Neutrophil (primary cell): ENCODE measurements around the gene RNF44.

Experiments
- H3K27ac ChIP-seq: fragments of 200-600 bp; sonication (generic); 2 replicates; pipeline ENCODE4 v1.5.1; 2016; ENCODE audit warnings: mild to moderate bottlenecking, moderate library complexity
- H3K27me3 ChIP-seq: fragments of 200-600 bp; sonication (generic); 2 replicates; pipeline ENCODE4 v1.6.0; 2016; ENCODE audit warnings: mild to moderate bottlenecking
- H3K36me3 ChIP-seq: fragments of 200-600 bp; sonication (generic); 2 replicates; pipeline ENCODE4 v1.5.1; 2017
- H3K4me1 ChIP-seq, 2 experiments: fragments of 200-600 bp in 1 of 2; sonication (generic) in 1 of 2; 1 replicate in 1 of 2; 2 replicates in 1 of 2; pipeline versions ENCODE4 v1.5.1 to v1.6.1; 2013 to 2016; ENCODE audit warnings: low read depth in 1 of 2, low read length in 1 of 2, mild to moderate bottlenecking in 1 of 2, moderate library complexity in 1 of 2; ENCODE audit not compliant: control insufficient read depth in 1 of 2, insufficient read depth in 1 of 2
- H3K4me3 ChIP-seq, 2 experiments: fragments of 200-600 bp in 1 of 2; sonication (generic) in 1 of 2; 1 replicate in 1 of 2; 2 replicates in 1 of 2; pipeline ENCODE4 v1.5.1; 2013 to 2016; ENCODE audit warnings: low read depth in 1 of 2, low read length in 1 of 2, mild to moderate bottlenecking in 1 of 2, moderate library complexity in 1 of 2
- H3K9me3 ChIP-seq: fragments of 200-600 bp; sonication (generic); 2 replicates; pipeline ENCODE4 v1.5.1; 2016
- CTCF ChIP-seq: fragments of 200-600 bp; sonication (generic); IDR thresholded peaks from 2 replicates; pipeline ENCODE4 v1.5.1; 2016; ENCODE audit warnings: antibody characterized with exemption

RNF44 gene

GRCh38 chr5:176513788-176514187 lies 23.4 kb downstream of the RNF44 start:
- H3K9me3 ChIP-seq, result no peaks in the 10 kb centered on the region
- H3K4me3 ChIP-seq, result no peak overlapping the region
- H3K27ac ChIP-seq, result no peak overlapping the region
- no peak for TF ChIP-seq CTCF
- no peaks in the 10 kb centered on the region for H3K27me3 ChIP-seq
- peaks cover 10 to 11% of the 10 kb centered on the region in 2 experiments for H3K4me1 ChIP-seq
- H3K36me3 ChIP-seq, result peaks cover 14% of the 10 kb centered on the region

- Histone ChIP-seq H3K9me3 (no peaks in the 10 kb centered on the region), H3K4me3 (no peak overlapping the region), H3K27ac (peak overlapping the region; percentile 13), H3K27me3 (no peaks in the 10 kb centered on the region), H3K36me3 (peaks cover 59% of the 10 kb centered on the region), H3K4me1 (no peaks in the 10 kb centered on the region)
- TF ChIP-seq CTCF, result no peak
Measured at GRCh38 chr5:176508603-176509002, 28.6 kb downstream of the RNF44 start.

GRCh38 chr5:176507911-176508310 lies 29.3 kb downstream of the RNF44 start:
- Histone ChIP-seq H3K36me3 (peaks cover 64% of the 10 kb centered on the region), H3K9me3 (no peaks in the 10 kb centered on the region), H3K27me3 (no peaks in the 10 kb centered on the region), H3K4me3 (no peak overlapping the region), H3K4me1 (no peaks in the 10 kb centered on the region), H3K27ac (no peak overlapping the region)
- no peak for TF ChIP-seq CTCF

- Histone ChIP-seq H3K4me1 (no peaks in the 10 kb centered on the region), H3K36me3 (peaks cover 91% of the 10 kb centered on the region), H3K4me3 (no peak overlapping the region), H3K27me3 (no peaks in the 10 kb centered on the region), H3K27ac (no peak overlapping the region), H3K9me3 (no peaks in the 10 kb centered on the region)
- TF ChIP-seq CTCF, result no peak
Measured at GRCh38 chr5:176503496-176503895, 33.7 kb downstream of the RNF44 start.

- no peak for TF ChIP-seq CTCF
- Histone ChIP-seq H3K9me3 (no peaks in the 10 kb centered on the region), H3K36me3 (peaks cover 90% of the 10 kb centered on the region), H3K4me3 (no peak overlapping the region), H3K4me1 (no peaks in the 10 kb centered on the region), H3K27ac (no peak overlapping the region), H3K27me3 (no peaks in the 10 kb centered on the region)
Measured at GRCh38 chr5:176501333-176501732, 35.9 kb downstream of the RNF44 start.

GRCh38 chr5:176500511-176500910 lies 36.7 kb downstream of the RNF44 start:
- Histone ChIP-seq H3K27ac (no peak overlapping the region), H3K27me3 (no peaks in the 10 kb centered on the region), H3K9me3 (no peaks in the 10 kb centered on the region), H3K36me3 (peaks cover 92% of the 10 kb centered on the region), H3K4me1 (no peaks in the 10 kb centered on the region), H3K4me3 (no peak overlapping the region)
- TF ChIP-seq CTCF, result no peak
